Dermis blood vessel endothelial cell (primary cell): ENCODE data around the gene GLT8D2. TPM values are rescaled to one million over a fixed set of nuclear protein-coding genes. Genes with fewer than 3 reads are reported as not detected.
"Not testable (repeated sequence)": the region's sequence is repeated elsewhere in the genome, so short reads cannot be mapped to it uniquely, and the experiment has no call there.

Experiments
- DNase-seq: peaks from one replicate; pipeline ENCODE4 v3.0.0; 2010
- total RNA-seq: library from RNA; depleted of rRNA; stranded (reverse); fragments of >200 nt; gene quantifications from 2 replicates; pipeline ENCODE4 v1.2.3, GENCODE V29; 2014

Gene GLT8D2
- total RNA-seq, 1 donor from 2014 or later, result 3.4 TPM

DNA sequence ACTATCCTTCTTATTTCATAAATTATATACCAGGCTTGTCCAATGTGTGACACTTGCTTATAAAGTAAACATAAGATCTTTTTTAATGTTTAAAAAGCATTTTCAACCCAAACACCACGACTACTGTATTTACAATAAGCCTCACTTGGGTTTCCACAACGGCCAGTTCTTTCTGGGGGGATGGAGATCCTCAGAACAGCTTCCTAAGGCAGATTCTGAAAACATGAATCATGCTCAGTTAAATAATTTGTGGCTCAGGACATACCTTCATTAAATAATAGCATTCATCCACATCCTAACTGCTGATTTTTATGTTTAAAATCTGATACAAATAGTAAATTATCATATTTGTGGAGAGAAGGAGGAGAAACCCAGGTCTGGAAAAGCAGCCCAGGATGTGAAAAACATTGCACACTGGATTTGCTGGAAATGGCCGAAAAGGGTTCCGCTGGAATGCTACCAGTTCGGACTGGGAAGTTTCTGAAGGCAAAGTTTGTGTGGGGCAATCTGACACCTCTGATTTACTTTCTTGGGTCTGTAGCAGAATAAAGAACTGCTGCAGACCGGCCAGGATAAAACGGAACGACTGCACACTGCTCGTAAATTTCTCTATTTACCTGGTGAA, 597 bp downstream of the GLT8D2 start:
- no peak for DNase-seq

DNA sequence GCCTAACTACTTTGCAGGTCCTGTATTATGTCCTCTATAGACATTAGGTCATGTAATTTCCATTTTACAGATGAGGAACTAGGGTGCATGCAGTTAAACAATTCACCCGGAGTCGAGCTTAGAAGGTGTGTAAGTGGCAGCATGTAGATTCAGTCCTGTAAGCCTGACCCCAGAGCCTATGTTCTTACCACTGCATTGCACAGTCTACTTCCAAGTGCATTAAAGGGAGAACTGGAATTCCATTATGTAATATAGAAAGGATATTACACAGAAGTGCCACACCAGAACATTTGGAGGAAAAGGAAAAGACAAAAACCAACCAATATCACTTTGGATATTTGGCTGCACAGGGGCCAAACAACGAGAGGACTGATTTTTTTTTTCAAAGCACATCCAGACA, 1.2 kb downstream of the GLT8D2 start:
- no peak for DNase-seq

DNA sequence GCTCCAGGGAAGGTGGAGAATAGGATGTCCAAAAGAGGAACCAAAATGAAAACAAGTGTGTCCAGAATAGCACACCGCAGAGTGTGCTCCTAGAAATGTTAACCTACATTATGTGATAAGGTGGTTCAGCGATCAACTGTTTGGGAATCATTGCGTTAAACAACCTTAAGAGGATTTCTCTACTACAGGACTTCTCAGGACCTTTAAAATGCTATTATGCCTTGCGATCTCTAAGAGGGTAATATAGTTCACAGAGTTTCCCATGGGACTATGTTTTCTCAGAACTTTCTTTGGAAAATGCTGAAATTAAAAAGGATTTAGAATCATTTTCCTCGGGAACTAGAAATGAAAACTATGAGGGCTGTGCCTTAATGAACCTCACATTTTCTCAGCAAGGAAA, 1.8 kb downstream of the GLT8D2 start:
- no peak for DNase-seq

GRCh38 chr12:104046306-104046705, 3.7 kb downstream of the GLT8D2 start:
- DNase-seq, result no peak

- DNase-seq, result no peak
These were observed 5.8 kb downstream of the GLT8D2 start for GRCh38 chr12:104044158-104044557.

- DNase-seq, result no peak
These were observed 7.4 kb downstream of the GLT8D2 start for GRCh38 chr12:104042580-104042979.

GRCh38 chr12:104039769-104040168, 10.2 kb downstream of the GLT8D2 start:
- DNase-seq, result not testable (repeated sequence)

DNA sequence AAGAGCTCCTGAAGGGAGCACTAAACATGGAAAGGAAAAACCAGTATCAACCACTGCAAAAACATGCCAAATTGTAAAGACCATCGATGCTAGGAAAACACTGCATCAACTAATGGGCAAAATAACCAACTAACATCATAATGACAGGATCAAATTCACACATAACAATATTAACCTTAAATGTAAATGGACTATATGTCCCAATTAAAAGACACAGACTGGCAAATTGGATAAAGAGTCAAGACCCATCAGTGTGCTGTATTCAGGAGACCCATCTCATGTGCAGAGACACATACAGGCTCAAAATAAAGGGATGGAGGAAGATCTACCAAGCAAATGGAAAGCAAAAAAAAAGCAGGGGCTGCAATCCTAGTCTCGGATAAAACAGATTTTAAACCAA, 13.8 kb downstream of the GLT8D2 start:
- DNase-seq, result not testable (repeated sequence)

GRCh38 chr12:104030596-104030995, 19.4 kb downstream of the GLT8D2 start:
- not testable (repeated sequence) for DNase-seq

DNA sequence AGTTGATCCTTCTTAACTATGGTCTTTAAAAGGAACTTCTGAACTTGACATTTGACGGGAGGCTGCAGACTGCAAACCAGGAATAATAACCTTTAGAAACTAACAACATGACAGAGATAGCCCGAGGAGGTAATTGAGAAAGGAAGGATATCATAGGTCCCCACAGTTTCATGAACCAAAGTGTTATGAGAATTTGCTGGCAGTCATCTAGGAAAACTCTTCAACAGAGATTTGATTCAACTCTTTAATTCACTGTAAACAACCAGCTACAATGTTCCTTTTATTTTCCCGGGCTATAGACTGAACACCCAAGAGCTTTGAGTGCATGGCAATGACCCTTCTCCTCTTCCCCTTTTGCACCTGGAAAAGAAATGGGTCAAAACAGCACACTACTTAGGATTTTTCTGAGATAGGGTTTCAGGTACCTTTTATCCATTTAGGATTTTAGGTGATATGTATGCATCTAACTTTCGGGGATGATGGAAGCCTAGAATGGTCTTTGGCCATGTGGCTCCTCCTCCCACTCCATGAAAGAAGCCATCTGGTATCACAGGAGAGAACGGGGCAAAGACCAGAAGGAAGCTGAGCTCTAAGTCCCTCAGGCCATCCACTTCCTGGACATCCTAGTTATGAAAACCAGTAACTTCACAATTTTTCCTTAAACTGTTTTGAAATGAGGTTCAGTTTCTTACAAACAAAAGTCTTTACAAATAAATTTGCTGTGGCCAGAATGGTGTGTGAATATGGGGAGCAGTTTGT, 23.0 kb downstream of the GLT8D2 start:
- DNase-seq, result no peak

DNA sequence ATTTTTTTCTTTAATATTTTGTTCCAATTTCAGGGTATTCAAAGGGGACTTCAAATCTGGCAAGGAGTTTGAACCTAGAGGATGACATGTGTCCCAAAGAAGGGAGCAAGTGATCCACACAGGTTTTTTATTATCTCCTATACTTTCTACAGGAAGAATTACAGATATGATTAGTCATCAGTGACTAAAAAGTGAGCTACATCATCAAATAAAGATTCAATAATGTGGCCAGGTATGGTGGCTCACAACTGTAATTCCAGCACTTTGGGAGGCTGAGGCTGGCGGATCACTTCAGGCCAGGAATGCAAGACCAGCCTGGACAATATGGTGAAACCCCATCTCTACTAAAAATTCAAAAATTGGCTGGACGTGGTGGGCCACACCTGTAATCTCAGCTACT, 24.2 kb downstream of the GLT8D2 start:
- DNase-seq, result no peak

DNA sequence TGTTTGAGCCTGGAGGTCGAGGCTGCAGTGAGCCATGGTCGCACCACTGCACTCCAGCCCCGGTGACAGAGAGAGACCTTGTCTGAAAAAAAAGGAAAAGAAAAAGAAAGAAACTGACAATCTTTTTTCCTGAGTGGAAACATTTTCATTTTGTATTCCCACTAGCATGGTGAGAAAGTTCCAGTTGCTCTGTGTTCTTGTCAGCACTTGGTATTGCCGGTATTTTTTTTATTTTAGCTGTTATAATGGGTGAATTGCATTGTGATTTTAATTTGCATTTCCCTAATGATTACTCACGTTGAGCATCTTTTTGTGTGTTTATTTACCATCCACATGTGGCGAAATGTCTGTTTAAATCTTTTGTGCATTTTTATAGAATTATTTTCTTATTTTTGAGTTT, 25.6 kb downstream of the GLT8D2 start:
- no peak for DNase-seq

DNA sequence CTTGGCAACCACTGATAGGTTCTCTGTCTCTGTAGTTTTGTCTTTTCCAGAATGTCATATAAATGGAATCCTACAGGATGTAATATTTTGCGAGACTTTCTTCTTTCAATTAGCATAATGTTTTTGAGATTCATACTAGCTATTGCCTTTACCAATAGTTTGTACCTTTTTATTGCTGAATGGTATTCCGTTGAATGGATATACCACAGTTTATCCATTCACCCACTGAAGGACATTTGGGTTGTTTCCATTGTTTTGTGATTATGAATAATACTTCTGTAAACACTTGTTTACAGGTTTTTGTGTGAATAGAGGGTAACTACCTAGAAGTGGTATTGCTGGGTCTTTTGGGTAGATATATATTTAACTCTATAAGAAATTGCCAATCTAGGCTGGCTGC, 26.3 kb downstream of the GLT8D2 start:
- no peak for DNase-seq

- DNase-seq, result no peak
These were observed 27.2 kb downstream of the GLT8D2 start for GRCh38 chr12:104022786-104023185.

DNA sequence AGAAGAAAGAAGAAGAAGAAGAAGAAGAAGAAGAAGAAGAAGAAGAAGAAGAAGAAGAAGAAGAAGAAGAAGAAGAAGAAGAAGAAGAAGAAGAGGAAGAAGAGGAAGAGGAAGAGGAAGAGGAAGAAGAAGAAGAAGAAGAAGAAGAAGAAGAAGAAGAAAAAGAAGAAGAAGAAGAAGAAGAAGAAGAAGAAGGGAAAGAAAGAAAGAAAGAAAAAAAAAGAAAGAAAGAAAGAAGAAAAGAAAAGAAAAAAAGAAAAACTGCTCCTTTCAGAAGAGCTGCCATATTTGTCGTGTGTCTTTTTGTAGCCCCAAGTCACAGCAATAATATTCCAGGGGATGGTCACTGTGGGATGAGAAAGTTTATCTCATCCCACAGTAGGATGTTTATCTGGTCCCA, 28.1 kb downstream of the GLT8D2 start:
- DNase-seq, result not testable (repeated sequence)

DNA sequence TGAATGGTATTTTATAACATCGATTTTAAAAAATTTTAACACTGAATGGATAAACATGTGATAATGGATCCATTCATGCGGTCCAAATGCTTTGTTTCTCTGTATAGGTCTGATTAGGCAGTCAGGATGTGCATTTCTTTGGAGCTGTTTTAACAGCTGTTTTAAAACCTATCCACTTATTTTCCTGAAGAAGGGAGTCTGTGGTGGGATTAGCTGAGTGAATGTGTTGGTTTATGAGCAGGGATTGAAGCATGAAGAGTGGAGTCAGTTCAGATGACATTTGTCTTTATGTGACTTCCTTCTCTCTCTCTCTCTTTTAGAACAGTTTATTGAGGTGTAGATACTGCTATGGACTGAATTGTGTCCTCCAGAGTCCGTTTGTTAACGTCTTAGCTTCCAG, 37.7 kb downstream of the GLT8D2 start:
- no peak for DNase-seq

DNA sequence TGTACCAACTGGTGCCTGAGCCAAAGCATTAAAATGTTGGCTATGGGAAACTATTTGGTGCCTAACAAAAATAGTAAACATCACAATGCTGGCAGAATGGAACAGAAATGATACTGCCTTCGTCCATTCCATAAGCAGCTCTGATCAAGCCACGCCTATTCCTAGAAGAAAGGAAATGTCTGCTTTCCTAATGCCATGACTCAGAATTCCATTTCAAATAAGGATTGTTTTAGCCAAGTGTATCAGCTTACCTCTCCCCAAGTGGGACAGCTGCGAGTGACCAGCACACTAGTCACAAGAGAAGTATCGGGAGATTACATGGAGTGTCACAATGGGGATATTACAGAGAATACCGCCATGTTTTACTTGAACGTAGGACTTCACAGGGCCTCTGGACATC, 38.7 kb downstream of the GLT8D2 start:
- DNase-seq, result peak; percentile 93

DNA sequence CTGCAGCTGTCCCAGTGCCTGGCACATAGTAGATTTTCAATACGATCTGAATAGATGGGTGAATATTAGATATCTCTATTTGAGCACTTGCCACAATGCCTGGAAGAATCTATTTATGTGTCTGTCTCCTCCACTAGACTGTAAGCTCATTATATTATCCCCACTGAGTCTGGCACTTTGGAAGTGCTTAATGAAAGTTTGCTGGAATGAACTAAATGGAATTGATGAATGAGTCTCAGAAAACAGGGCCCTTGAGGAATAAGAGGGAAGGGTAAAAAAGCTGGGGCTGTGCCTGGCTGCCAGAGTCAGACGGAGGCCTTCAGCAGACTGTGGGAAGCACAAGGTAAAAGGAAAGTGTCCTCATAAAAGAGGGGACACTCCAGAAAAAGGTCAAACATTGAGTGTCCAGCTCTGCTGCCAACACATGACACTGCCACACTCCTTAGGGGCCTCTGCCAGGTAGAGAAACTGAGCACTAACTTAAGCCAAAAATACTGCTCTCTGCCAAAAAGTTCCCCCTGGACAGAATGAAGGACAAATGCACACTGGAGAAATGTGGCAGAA, 39.3 kb downstream of the GLT8D2 start:
- DNase-seq, result no peak

- DNase-seq, result no peak
These were observed 39.9 kb downstream of the GLT8D2 start for GRCh38 chr12:104010121-104010520.

GRCh38 chr12:104006929-104007328, 43.1 kb downstream of the GLT8D2 start:
- peak; percentile 42 for DNase-seq

DNA sequence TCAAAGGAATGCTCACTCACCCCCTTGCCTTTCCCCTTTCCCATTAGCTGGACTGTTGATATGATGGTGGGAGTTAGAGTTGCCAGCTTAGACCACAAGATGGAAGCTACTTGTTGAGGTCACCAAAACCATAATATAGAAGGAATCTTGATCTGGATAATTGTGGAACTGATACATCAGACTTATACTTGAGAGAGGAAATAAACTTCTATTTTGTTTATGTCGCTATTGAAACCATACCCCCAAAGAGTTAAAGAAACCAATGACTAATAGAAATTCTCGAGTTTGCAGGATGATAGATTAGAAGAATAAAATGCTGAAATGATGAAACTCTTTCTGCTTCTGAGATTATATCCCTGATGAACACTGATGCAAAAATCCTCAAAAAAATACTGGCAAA, 46.4 kb downstream of the GLT8D2 start:
- no peak for DNase-seq

GRCh38 chr12:104002686-104003085, 47.3 kb downstream of the GLT8D2 start:
- DNase-seq, result no peak

GRCh38 chr12:104000807-104001434, 49.1 kb downstream of the GLT8D2 start:
- DNase-seq, result no peak

GRCh38 chr12:103998976-103999375, 51.0 kb downstream of the GLT8D2 start:
- DNase-seq, result no peak
